Thymus (tissue), 11 donors: ENCODE measurements around the gene SEMA3D. TPM values are rescaled to one million over a fixed set of nuclear protein-coding genes. Genes with fewer than 3 reads are reported as not detected.

Experiments
- DNase-seq, 9 donors: peaks; one replicate each; pipeline ENCODE4 v3.0.0-alpha.2; 2013; ENCODE audit warnings: low spot score in 9 of 9, low read depth in 6 of 9, missing footprints in 1 of 9
- H3K27ac ChIP-seq, 2 donors: one replicate each; pipeline ENCODE4 v1.5.1; 2013; ENCODE audit warnings: control low read depth in 1 of 2, low read depth in 1 of 2, low read length in 1 of 2, mild to moderate bottlenecking in 1 of 2, moderate library complexity in 1 of 2
- H3K27me3 ChIP-seq, 2 donors: one replicate each; pipeline ENCODE4 v1.5.1; 2013; ENCODE audit warnings: low read length in 1 of 2; ENCODE audit not compliant: control insufficient read depth in 2 of 2, insufficient read depth in 1 of 2
- H3K36me3 ChIP-seq, 2 donors: one replicate each; pipeline ENCODE4 v1.5.1; 2013; ENCODE audit warnings: low read length in 1 of 2, mild to moderate bottlenecking in 1 of 2, moderate library complexity in 1 of 2; ENCODE audit not compliant: control insufficient read depth in 2 of 2, insufficient read depth in 2 of 2
- H3K4me1 ChIP-seq, 2 donors: one replicate each; pipeline ENCODE4 v1.5.1; 2013; ENCODE audit warnings: low read length in 2 of 2; ENCODE audit not compliant: control insufficient read depth in 2 of 2, insufficient read depth in 2 of 2
- H3K4me3 ChIP-seq, 2 donors: one replicate each; pipeline ENCODE4 v1.5.1; 2013; ENCODE audit warnings: low read length in 2 of 2, control low read depth in 1 of 2, mild to moderate bottlenecking in 1 of 2
- H3K9me3 ChIP-seq, 2 donors: one replicate each; pipeline ENCODE4 v1.5.1; 2013; ENCODE audit warnings: low read length in 1 of 2, mild to moderate bottlenecking in 1 of 2; ENCODE audit not compliant: control insufficient read depth in 2 of 2, insufficient read depth in 1 of 2
- WGBS: extraction: QIAGEN DNeasy Blood & Tissue Kit; methylation state at CpG from one replicate; pipeline ENCODE4 v1.1.7; 2013; 5-methylcytosine and 5-hydroxymethylcytosine counted together
- polyA plus RNA-seq: library from polyadenylated mRNA; stranded (reverse); fragments of 200-250 nt; gene quantifications from one replicate; pipeline ENCODE4 v1.2.3, GENCODE V29; 2013
- total RNA-seq: library from RNA; stranded (reverse); fragments of 120-200 nt; gene quantifications from one replicate; pipeline ENCODE4 v1.2.4, GENCODE V29; 2013
- donor health status: healthy.

SEMA3D gene
- total and polyA plus RNA-seq, 2 donors, result 0.32 to 1.3 TPM

- 95% methylated on average over 3 of the region's 3 CpGs for WGBS
- Histone ChIP-seq H3K27ac (no peak overlapping the region), H3K36me3 (no peaks in the 10 kb centered on the region), H3K9me3 (no peaks in the 10 kb centered on the region), H3K4me3 (no peak overlapping the region), H3K27me3 (no peaks in the 10 kb centered on the region), H3K4me1 (no peaks in the 10 kb centered on the region)
- no peak for DNase-seq
These were observed 95.8 kb downstream of the SEMA3D start for GRCh38 chr7:85090919-85091564.

- DNase-seq, result no peak
- H3K36me3 ChIP-seq, result no peaks in the 10 kb centered on the region
- no peak overlapping the region for H3K27ac ChIP-seq
- no peaks in the 10 kb centered on the region for H3K9me3 ChIP-seq
- 86% methylated on average over 6 of the region's 6 CpGs for WGBS
- H3K4me1 ChIP-seq, result no peaks in the 10 kb centered on the region
- no peak overlapping the region for H3K4me3 ChIP-seq
- H3K27me3 ChIP-seq, result no peaks in the 10 kb centered on the region
These were observed 96.7 kb downstream of the SEMA3D start for GRCh38 chr7:85090143-85090542.

GRCh38 chr7:85081846-85082245, 105.0 kb downstream of the SEMA3D start:
- H3K4me3 ChIP-seq, result no peak overlapping the region
- no peaks in the 10 kb centered on the region for H3K9me3 ChIP-seq
- H3K4me1 ChIP-seq, result no peaks in the 10 kb centered on the region
- 75% methylated on average over 1 of the region's 1 CpG for WGBS
- H3K27me3 ChIP-seq, result no peaks in the 10 kb centered on the region
- no peaks in the 10 kb centered on the region for H3K36me3 ChIP-seq
- H3K27ac ChIP-seq, result no peak overlapping the region
- DNase-seq, result no peak

- 36% methylated on average over 1 of the region's 1 CpG for WGBS
- H3K27ac ChIP-seq, result no peak overlapping the region
These were observed 105.5 kb downstream of the SEMA3D start for GRCh38 chr7:85081392-85081791.

GRCh38 chr7:85079434-85079833, 107.4 kb downstream of the SEMA3D start:
- H3K27ac ChIP-seq, result no peak overlapping the region
- no peaks in the 10 kb centered on the region for H3K9me3 ChIP-seq
- H3K4me3 ChIP-seq, result no peak overlapping the region
- no peaks in the 10 kb centered on the region for H3K4me1 ChIP-seq
- DNase-seq, result no peak
- WGBS, result 91% methylated on average over 1 of the region's 1 CpG
- H3K27me3 ChIP-seq, result no peaks in the 10 kb centered on the region
- H3K36me3 ChIP-seq, result no peaks in the 10 kb centered on the region

More at GRCh38 chr7:85081392-85081791, 105.5 kb downstream of the SEMA3D start:
- no peaks in the 10 kb centered on the region for H3K27me3 ChIP-seq
- no peaks in the 10 kb centered on the region for H3K9me3 ChIP-seq
- H3K36me3 ChIP-seq, result no peaks in the 10 kb centered on the region
- no peak overlapping the region for H3K4me3 ChIP-seq
- H3K4me1 ChIP-seq, result no peaks in the 10 kb centered on the region
- no peak for DNase-seq

GRCh38 chr7:85078181-85078580, 108.7 kb downstream of the SEMA3D start:
- no peak overlapping the region for H3K27ac ChIP-seq
- no peaks in the 10 kb centered on the region for H3K36me3 ChIP-seq
- H3K4me1 ChIP-seq, result no peaks in the 10 kb centered on the region
- H3K9me3 ChIP-seq, result no peaks in the 10 kb centered on the region
- no peak overlapping the region for H3K4me3 ChIP-seq
- no peak for DNase-seq
- no peaks in the 10 kb centered on the region for H3K27me3 ChIP-seq
- 21% methylated on average over 3 of the region's 3 CpGs for WGBS

- H3K27me3 ChIP-seq, result no peaks in the 10 kb centered on the region
- H3K36me3 ChIP-seq, result no peaks in the 10 kb centered on the region
- no peaks in the 10 kb centered on the region for H3K4me1 ChIP-seq
- 89% methylated on average over 2 of the region's 2 CpGs for WGBS
- H3K9me3 ChIP-seq, result no peaks in the 10 kb centered on the region
- H3K4me3 ChIP-seq, result no peak overlapping the region
- DNase-seq, result no peak
- no peak overlapping the region for H3K27ac ChIP-seq
These were observed 111.0 kb downstream of the SEMA3D start for GRCh38 chr7:85075864-85076263.

GRCh38 chr7:85074992-85075391, 111.9 kb downstream of the SEMA3D start:
- Histone ChIP-seq H3K27me3 (no peaks in the 10 kb centered on the region), H3K36me3 (no peaks in the 10 kb centered on the region), H3K27ac (no peak overlapping the region), H3K4me1 (no peaks in the 10 kb centered on the region), H3K4me3 (no peak overlapping the region), H3K9me3 (no peaks in the 10 kb centered on the region)
- no peak for DNase-seq
- WGBS, result 78% methylated on average over 2 of the region's 2 CpGs

GRCh38 chr7:85074016-85074415, 112.8 kb downstream of the SEMA3D start:
- H3K9me3 ChIP-seq, result no peaks in the 10 kb centered on the region
- no peak overlapping the region for H3K27ac ChIP-seq
- no peaks in the 10 kb centered on the region for H3K36me3 ChIP-seq
- no peak overlapping the region for H3K4me3 ChIP-seq
- DNase-seq, result no peak
- 92% methylated on average over 1 of the region's 1 CpG for WGBS
- no peaks in the 10 kb centered on the region for H3K27me3 ChIP-seq
- no peaks in the 10 kb centered on the region for H3K4me1 ChIP-seq
